ENCODE results near the gene MICAL3.

- TF ChIP-seq EZH2 (IDR thresholded peaks at IDR 0.05), result no peak
- no peak for TF ChIP-seq POLR2AphosphoS5 (IDR thresholded peaks at IDR 0.05; ENCODE audit: borderline replicate concordance, low read depth, low read length)
- no peak for TF ChIP-seq FOXP2 (optimal IDR thresholded peaks at IDR 0.05; ENCODE audit: control extremely low read depth, extremely low read length, insufficient read depth)
These were observed 159.8 kb downstream of the MICAL3 start for GRCh38 chr22:17864398-17865182.
